Right lobe of liver (tissue), 6 donors: ENCODE results near the gene CLDN22. TPM values are rescaled to one million over a fixed set of nuclear protein-coding genes. Genes with fewer than 3 reads are reported as not detected.

Experiments
- ATAC-seq, 4 donors: fragments of 200-7000 bp; cut with Tn5 transposase; one replicate each; pipeline ENCODE4 v1.9.1; 2020; ENCODE audit warnings: mild to moderate bottlenecking in 4 of 4, moderate library complexity in 4 of 4
- DNase-seq, 3 donors: peaks; one replicate each; pipeline ENCODE4 v3.0.0-alpha.2; 2020
- H3K27ac ChIP-seq, 3 donors: fragments of 200-600 bp; one replicate each; pipeline ENCODE4 v1.8.0; 2022
- H3K27me3 ChIP-seq, 2 donors: fragments of 200-600 bp; one replicate each; pipeline ENCODE4 v1.8.0; 2022
- H3K36me3 ChIP-seq, 4 donors: fragments of 200-600 bp; sonication (generic) in 1 of 4; one replicate each; pipeline versions ENCODE4 v1.5.1 to v1.8.0; 2017 to 2022; ENCODE audit warnings: control low read depth in 1 of 4
- H3K4me1 ChIP-seq, 4 donors: fragments of 200-600 bp; sonication (generic) in 1 of 4; one replicate each; pipeline versions ENCODE4 v1.5.1 to v1.8.0; 2017 to 2022; ENCODE audit warnings: control low read depth in 1 of 4
- H3K4me3 ChIP-seq, 3 donors: fragments of 200-600 bp; one replicate each; pipeline ENCODE4 v1.8.0; 2022
- H3K9me3 ChIP-seq, 4 donors: fragments of 200-600 bp; sonication (generic) in 1 of 4; one replicate each; pipeline versions ENCODE4 v1.5.1 to v1.8.0; 2017 to 2022; ENCODE audit warnings: control low read depth in 1 of 4
- CTCF ChIP-seq, 4 donors: fragments of 200-600 bp in 3 of 4; fragments of 450-650 bp in 1 of 4; IDR thresholded peaks; one replicate each; pipeline versions ENCODE4 v1.5.1 to v1.8.0; 2016 to 2022; ENCODE audit warnings: antibody characterized with exemption in 4 of 4, mild to moderate bottlenecking in 2 of 4
- POLR2A ChIP-seq: fragments of 450-650 bp; IDR thresholded peaks from one replicate; pipeline ENCODE4 v1.6.1; 2017; ENCODE audit warnings: antibody characterized with exemption, mild to moderate bottlenecking
- WGBS: methylation state at CpG from one replicate; pipeline ENCODE4 v1.1.6; 2018; ENCODE audit warnings: low coverage, low lambda C conversion rate; ENCODE audit not compliant: insufficient coverage; ENCODE audit errors: missing lambda C conversion rate; 5-methylcytosine and 5-hydroxymethylcytosine counted together
- intact Hi-C, 2 donors: fragments of 100-400 bp; cut with DNase I; formaldehyde crosslinking; loops; one replicate each; pipeline versions ENCODE4 v1.11.2 to v1.14.1; 2022
- total RNA-seq, 6 experiments: library from RNA; depleted of rRNA in 2 of 6; stranded (reverse); fragments of >200 nt in 2 of 6; fragmentation: NEBNext Ultra II Directional in 3 of 6; extraction: Animal tissue kit (Norgen Biotek cat#: 25700) in 3 of 6; gene quantifications; one replicate each; pipeline versions ENCODE4 v1.1.0 to v1.2.4, GENCODE V29; 2016 to 2023
- donor health status: DM: no; HTN: yes; CAD: no.
- donor health status: DM: no; HTN: no; CAD: no.
- donor health status: DM: no; HTN: no; CAD: no.
- donor health status: DM: no; HTN: yes; CAD: no.
- donor health status: DM: no; HTN: yes; CAD: no.

Gene CLDN22
- total RNA-seq, 6 experiments from 2014 or later, result not detected

GRCh38 chr4:183323295-183323694 lies 3.2 kb upstream of the CLDN22 start:
- H3K27ac ChIP-seq, result no peak overlapping the region
- no peaks in the 10 kb centered on the region for H3K27me3 ChIP-seq
- no peak for TF ChIP-seq CTCF (IDR thresholded peaks at IDR 0.05)
- TF ChIP-seq POLR2A, result no peak
- ATAC-seq, result peak in 1 of 4 donors; percentile 28
- H3K4me1 ChIP-seq, result no peaks in the 10 kb centered on the region
- DNase-seq, result no peak
- H3K4me3 ChIP-seq, result no peak overlapping the region
- no peaks in the 10 kb centered on the region for H3K36me3 ChIP-seq
- intact Hi-C loops, result no loop called here
- 84% methylated on average over 3 of the region's 6 CpGs for WGBS
- no peaks in the 10 kb centered on the region for H3K9me3 ChIP-seq

- TF ChIP-seq CTCF (IDR thresholded peaks at IDR 0.05) (no peak), POLR2A (no peak)
- Histone ChIP-seq H3K27ac (no peak within 1 kb of the TSS), H3K36me3 (no peaks in the 10 kb centered on the region), H3K4me1 (no peaks in the 10 kb centered on the region), H3K27me3 (no peaks in the 10 kb centered on the region), H3K9me3 (no peaks in the 10 kb centered on the region), H3K4me3 (no peak within 1 kb of the TSS)
- ATAC-seq (no peak), DNase-seq (no peak)
- intact Hi-C loops, result no loop called here
- 96% methylated on average over 5 of the region's 5 CpGs for WGBS
These were observed 2.2 kb upstream of the CLDN22 start, which contains the start of gene CLDN24 for GRCh38 chr4:183322326-183322725. Gene CLDN24 (minus strand): TSS chr4:183322426. CDS start chr4:183322426, 0 bp downstream.

GRCh38 chr4:183321516-183321915 lies 1.4 kb upstream of the CLDN22 start:
- DNase-seq (no peak), ATAC-seq (no peak)
- WGBS, result 88% methylated on average over 2 of the region's 5 CpGs
- intact Hi-C loops, result no loop called here
- H3K4me3 ChIP-seq, result no peak overlapping the region
- H3K9me3 ChIP-seq, result no peaks in the 10 kb centered on the region
- TF ChIP-seq CTCF (IDR thresholded peaks at IDR 0.05) (no peak), POLR2A (no peak)
- H3K4me1 ChIP-seq, result no peaks in the 10 kb centered on the region
- H3K27me3 ChIP-seq, result no peaks in the 10 kb centered on the region
- no peak overlapping the region for H3K27ac ChIP-seq
- no peaks in the 10 kb centered on the region for H3K36me3 ChIP-seq

- intact Hi-C loops, result no loop called here
- no peak for DNase-seq
- Histone ChIP-seq H3K4me3 (no peak overlapping the region), H3K9me3 (no peaks in the 10 kb centered on the region), H3K27me3 (no peaks in the 10 kb centered on the region), H3K4me1 (no peaks in the 10 kb centered on the region), H3K36me3 (peaks cover 0 to 2% (median 0%) of the 10 kb centered on the region in 4 donors), H3K27ac (no peak overlapping the region)
- WGBS, result 73% methylated on average over 2 of the region's 2 CpGs
- TF ChIP-seq CTCF (IDR thresholded peaks at IDR 0.05) (no peak), POLR2A (no peak)
- ATAC-seq, result no peak
These were observed 1.0 kb upstream of the CLDN22 start for GRCh38 chr4:183321079-183321478.

- 69% methylated on average over 5 of the region's 10 CpGs for WGBS
- no peak for TF ChIP-seq CTCF (IDR thresholded peaks at IDR 0.05)
- no peak for TF ChIP-seq POLR2A
- Histone ChIP-seq H3K27me3 (no peaks in the 10 kb centered on the region), H3K36me3 (peaks cover 0 to 21% (median 0%) of the 10 kb centered on the region in 4 donors), H3K9me3 (no peaks in the 10 kb centered on the region), H3K4me1 (no peaks in the 10 kb centered on the region), H3K27ac (no peak overlapping the region), H3K4me3 (no peak overlapping the region)
- intact Hi-C loops, result no loop called here
- ATAC-seq (no peak), DNase-seq (no peak)
These were observed 1.4 kb downstream of the CLDN22 start for GRCh38 chr4:183318656-183319055.
